GM12892 (cell line): ENCODE measurements around the gene OSTN.

Experiments
- POLR2A ChIP-seq: IDR thresholded peaks from 2 replicates; pipeline ENCODE4 v1.6.1; 2011; ENCODE audit warnings: low read depth, low read length, control low read depth
- POLR2AphosphoS5 ChIP-seq: IDR thresholded peaks from 2 replicates; pipeline ENCODE4 v1.6.1; 2011; ENCODE audit warnings: low read depth, low read length, control low read depth

- TF ChIP-seq POLR2AphosphoS5 (no peak), POLR2A (no peak)
Observed at GRCh38 chr3:191263365-191263764, 64.3 kb downstream of the OSTN start.
